GM19035 (cell line): ENCODE measurements around the gene BMP10.
"Not testable (repeated sequence)": the region's sequence is repeated elsewhere in the genome, so short reads cannot be mapped to it uniquely, and the experiment has no call there.

ENCODE experiments used
- ATAC-seq: cut with Tn5 transposase; IDR thresholded peaks from one replicate; pipeline ENCODE4 v1.9.1; 2021; ENCODE audit not compliant: unreplicated experiment

The BMP10 gene

DNA sequence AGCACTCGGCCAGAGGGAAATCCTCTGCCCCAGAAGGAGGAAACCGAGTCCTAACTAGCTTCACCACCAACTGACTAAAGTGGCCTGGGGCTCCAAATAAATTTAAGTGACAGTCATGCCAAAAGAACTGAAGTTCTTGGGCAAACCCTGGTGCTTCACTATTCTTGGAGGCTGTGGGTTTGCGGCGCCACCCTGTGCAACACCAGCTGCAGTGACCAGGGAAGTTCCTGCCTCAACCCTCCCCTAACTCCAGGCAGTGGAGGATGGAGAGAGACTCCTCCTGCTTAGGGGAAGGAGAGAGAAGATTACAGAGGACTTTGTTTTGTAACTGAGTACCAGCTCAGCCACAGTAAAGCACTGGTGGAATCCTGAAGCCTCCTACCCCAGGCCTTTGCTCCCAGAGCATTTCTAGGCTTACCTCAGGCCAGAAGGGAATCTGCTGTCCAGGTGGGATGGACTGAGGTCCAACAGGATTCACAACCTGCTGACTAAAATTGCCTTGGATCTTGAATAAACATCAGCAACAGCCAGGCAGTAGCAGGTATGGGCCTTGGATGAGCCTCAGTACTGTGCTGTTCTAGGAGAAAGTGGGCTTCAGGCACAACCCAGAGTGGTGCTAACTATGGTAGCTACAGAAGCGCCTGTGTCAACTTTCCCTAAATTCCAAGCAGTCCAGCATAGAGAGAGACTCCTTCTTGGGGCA lies 29.4 kb upstream of the BMP10 start:
- ATAC-seq: no peak

DNA sequence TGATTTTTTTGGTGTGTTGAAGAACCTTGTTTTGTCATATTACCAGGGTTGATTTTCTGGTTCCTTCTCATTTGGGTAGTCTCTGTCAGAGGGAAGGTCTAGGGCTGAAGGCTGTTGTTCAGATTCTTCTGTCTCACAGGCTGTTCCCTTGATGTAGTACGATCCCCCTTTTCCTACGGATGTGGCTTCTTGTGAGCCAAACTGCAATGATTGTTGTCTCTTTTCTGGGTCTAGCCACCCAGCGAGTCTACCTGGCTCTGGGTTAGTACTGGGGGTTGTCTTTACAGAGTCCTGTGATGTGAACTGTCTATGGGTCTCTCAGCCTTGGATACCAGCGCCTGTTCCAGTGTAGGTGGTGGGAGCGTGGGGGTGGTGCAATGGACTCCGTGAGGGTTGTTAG lies 24.8 kb upstream of the BMP10 start:
- not testable (repeated sequence) for ATAC-seq

DNA sequence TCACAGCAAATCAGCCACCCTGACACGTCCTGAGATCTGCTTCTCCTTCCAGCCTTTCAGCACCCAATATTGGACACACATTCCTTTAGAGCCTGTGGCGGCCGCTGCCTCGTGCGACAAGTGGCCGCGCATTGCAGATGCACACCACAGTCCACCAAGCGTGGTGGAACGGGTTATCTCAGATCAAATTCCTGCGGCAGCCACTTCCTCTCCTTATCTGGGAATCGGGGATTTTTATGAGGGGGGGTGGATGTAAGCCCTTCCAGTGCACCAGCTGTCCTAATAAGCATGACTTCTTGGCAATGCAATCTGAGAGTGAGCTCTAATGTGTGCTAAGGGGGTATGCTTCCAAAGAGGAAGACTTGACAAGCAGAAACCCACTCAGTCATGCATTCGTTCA lies 18.3 kb upstream of the BMP10 start:
- no peak for ATAC-seq

DNA sequence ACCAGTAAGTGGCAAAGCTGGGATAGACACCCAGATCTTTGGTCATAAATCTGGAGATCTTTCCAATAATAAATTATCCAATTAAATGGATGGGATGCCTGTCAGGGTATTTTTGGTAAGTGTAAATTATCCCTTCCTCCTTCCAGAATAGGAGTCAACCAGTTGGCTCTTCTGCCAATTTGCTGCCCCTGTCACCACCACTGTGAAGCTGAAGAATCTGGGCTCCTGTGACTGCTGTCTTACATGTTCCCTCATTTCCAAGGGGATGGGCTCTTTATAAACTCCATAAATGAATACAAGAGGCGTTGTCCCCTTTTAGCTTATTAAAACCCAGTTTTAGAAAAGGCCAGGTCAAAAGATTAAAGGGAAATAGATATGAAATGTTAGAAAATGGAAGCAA lies 17.8 kb upstream of the BMP10 start:
- ATAC-seq: no peak

DNA sequence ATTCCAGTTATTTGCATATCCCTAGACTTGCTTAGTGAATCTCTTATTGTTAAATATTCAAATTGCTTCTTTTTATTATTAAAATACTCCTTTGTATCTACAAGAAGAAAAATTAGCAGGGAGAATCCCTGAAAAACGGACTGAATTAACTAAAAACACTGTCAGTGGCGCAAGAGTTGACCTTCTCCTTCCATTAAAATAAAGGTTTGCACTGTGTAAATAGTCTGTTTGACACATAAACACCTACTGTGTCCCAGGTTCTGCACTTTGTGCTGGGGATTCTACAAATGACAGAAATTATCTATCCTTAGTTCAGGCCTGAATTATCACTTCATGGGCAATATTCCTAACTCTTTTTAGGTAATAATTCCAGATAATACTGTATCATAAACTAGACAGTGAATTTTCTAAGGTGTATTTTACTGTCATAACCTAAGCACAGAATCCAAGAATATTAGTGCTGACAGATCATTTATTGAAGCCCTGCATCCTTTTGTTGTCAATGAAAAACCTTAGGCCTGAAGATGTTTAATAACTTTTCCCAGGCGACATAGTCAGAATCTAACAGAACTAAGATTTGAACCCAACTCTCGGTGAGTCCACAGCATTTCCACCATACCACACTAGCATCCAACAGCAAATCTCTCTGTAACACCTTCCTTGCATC lies 17.0 kb upstream of the BMP10 start:
- no peak for ATAC-seq

DNA sequence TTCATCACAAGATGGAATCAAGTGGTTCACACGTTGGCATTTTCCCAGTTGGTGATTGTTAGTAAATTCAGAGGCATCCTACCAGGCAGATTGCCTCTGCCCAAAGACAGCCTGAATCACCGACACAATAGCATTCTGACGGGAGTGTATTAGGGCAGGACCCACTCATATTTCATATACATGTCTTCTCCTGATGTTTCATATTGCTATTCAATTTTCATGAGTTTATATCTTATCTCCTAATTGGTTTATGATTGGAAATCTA lies 14.5 kb upstream of the BMP10 start:
- no peak for ATAC-seq

DNA sequence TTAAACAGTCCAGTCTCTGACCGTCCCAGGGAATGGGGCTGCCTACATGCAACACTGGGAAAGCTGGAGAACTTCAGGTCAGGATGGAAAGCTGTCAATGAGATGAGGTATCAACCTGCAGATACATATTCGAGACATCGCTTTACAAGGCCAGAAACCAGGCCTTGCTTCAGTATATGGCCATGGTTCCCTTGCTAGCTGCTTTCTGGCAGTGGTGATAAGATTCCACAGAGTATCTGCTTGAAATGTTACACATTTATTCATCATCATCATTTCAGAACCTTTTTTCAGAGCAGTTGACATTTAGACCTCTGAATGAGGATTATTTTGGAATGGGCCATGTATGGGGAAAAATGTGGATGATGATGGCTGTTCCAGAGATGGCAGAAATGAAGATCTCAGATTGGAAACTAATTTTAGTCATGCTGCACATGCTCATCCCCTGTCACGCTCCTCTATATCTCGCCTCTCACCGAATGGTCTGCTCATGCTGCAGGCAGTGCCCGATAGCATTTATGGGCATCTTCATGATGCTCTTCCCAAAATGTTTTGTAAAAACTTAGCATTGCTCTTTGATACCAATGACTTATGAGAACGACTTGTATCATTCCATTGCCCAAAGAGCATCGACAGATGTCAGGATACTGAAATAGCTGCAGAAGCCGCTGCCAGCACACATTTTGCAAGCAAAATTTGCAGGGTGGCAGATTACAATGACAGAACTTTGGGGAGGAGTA lies 14.0 kb upstream of the BMP10 start:
- no peak for ATAC-seq

DNA sequence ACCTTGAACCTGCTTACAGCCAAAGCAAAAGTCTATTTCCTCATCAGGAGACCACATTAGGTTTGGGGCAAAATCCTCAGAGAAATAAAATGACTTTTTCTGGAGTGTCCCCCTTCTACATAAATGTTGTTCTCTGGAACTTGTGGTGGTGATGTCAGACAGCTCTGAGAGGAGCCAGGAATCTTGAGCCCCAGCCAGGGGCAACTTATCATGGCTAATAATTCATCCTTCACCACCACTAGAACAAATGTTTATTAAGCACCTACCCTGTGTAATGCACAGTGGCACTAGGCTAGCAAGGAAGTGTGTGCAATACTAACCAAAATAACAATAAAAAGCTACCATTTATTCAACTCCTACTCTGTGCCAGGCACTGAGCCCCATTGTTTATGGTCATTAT lies 9.0 kb upstream of the BMP10 start:
- ATAC-seq: no peak

DNA sequence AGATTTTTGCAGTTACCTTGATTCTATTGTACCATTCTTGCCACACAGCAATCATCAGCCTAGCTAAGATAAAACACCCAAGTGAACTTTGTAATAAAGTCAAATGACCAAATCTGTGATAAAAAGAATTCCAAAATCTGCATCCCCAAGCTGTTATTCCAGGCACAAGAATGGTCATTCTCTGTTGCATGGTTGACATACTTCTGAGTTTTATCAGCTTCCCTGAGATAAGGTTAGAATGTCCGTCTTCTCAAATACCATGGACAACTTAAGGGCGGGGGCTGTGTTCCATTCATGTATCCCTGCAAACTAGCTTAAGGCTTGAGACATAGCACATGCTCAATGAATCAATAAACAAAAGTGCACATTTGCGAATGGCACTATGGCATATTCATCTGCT lies 8.1 kb upstream of the BMP10 start:
- ATAC-seq: no peak

DNA sequence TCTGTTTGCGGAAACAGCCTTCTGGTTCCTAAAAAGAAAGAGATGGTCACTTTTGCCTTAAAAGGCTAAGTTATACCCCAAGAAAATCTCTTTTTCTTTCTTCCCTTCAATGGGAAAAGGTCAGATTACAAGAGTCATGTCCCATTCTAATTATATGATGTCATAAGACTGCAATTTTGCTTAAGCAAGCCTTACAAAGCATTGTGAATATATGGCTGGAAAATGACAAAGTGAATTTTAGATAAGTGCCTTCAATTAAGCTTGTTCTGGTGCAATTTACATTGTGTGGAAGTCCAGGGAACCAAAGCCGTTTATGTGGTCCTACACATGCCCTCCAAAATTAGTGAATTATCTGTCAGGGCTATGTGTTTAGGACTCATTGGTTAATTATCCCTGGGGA lies 7.6 kb upstream of the BMP10 start:
- no peak for ATAC-seq

DNA sequence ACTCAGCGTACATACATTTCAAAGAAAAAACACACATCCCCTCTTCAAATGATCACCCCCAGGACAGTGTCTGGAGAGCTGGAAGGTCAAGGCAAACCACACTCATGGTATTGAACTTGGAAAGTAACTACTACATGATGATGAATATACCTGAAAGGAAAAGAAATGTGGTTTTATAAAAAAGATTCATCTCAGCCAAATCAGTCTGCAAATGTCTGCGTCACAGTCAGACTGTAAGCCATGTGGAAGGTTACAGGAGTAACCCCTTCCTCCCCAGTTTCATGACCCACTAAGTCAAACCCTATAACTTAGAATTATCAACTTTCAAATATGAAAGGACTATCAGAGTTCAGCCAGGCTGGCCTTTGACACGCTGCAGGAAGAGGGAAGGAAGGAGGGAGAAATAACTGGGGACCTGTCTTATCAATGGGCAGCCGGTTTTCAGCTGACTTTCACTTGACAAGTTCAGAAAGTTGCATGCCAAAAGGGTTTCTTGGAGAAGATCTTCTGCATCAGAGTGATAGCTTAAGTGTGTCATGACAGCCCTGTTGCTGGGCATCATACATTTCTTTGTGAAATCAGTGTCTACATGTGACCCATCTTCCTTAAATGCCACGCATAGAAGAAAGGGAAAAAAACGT lies 7.0 kb upstream of the BMP10 start:
- no peak for ATAC-seq

DNA sequence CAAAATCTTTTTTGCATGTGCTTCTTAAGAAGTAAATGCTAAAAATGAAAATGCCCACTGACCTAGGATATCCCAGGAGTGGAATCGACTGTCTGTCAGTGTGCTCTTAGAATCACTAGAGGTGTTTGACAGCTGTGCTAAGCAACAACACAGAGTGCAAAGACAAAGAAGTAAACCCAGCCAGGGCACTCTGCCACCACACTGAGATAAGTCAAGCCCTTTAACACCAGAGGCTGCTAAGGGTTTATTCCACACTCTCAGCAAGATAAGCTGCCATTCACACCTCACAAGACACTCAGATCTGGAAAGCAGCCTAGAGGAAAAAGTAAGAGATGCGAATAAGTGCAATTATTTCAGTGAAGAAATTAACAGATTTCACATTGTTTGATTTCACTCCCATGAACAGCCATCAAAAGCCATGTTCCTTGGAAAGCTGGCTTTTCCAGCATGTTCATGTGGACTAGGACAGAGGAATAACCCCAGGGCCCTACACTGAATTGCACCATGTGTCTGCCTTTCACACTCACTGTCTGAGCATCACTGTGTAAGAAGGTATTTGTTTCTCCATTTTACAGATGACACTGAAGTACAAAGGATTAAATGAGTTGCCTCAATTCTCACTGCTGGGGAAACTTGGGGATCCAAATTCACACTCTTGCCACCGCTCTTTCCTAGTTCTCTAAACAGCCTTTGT lies 6.0 kb upstream of the BMP10 start:
- no peak for ATAC-seq

DNA sequence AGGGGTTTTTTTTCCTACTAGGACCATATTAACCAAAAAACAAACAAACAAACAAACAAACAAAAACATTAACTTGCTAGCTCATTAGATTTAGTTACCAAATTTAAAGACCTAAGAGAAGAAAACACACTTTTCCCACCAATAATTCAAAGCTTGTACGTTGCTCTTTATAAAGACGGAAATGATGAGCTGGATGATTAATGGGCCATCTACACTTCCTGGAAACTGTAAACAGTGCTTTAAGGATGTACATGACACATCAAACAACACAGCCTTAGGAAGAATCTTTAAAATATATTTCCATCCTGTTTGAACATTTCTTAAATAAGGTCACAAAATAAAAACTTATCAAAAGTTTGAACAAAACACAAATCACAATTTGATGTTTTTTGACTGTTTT lies 982 bp downstream of the BMP10 start:
- ATAC-seq: no peak

DNA sequence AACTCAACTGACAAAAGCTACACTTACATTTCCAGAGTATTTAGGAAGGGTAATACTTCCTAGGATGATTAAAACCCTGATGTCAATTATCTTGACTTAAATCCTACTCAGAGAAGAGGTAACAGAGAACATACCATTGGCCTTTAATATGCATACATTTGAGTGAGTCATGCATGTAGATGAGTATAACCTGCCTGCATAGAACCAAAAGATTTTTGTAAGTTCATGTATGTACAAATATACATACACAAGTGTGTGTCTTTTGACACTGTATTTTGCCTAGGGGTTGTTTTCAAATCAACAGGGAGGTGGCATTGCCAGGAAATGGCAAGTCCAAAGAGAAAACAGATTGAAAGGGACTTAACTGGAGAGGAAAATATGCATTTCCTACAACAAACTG lies 6.1 kb downstream of the BMP10 start:
- ATAC-seq: no peak

DNA sequence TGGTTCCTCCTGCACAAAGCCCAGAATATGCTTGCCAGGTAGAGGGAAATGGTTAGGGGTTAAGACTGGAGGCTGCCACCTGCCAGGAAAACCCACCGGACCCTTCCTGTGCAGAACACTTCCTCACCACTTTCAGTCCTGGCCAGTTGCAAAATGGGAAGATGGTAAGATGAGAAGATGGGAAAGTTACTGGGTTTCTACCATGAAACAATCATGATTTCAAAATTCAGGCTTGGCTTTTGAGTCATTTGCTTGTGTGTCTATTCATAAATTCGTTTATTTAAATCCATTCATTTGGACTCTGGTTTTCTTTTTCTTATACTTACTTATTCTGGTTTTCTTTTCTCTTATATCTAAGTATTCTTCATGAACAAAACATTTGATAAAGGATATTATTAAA lies 7.2 kb downstream of the BMP10 start:
- no peak for ATAC-seq

DNA sequence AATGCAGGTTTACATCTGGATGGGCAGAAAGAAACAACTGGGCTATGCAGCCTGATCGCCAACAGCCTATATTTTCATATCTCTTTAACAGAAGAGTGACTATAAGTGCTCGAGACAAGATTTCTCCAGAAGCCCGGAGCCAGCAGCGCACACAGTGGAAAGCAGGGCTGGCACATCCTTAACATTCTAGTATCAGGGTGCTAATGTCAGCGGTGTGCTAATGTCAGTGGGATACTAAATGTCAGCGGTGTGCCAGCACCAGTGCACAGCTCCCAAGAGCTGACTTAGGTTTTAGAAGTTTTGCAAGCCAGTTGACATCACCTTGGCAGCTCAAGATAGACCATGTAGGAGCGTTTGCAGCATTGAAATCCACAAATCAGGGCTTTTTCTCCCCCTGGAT lies 8.3 kb downstream of the BMP10 start:
- no peak for ATAC-seq

DNA sequence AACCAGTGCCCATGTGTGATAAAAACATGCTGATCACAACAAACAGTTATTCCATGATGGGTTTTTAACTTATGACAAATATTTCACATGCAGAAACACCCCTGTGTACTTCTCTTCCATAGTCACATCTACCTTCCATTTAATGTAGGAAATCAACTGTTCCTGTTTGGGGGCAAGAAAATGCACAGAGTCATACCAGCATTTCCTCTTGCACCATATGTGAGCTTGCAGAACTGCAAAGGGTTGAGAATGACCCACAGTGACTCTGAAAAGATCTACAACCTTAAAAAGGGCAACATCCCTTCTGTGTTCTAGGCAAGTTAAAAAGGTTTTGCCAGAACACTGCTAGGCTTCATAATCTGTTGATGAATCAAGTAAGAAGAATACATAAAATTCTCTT lies 9.9 kb downstream of the BMP10 start:
- ATAC-seq: no peak

DNA sequence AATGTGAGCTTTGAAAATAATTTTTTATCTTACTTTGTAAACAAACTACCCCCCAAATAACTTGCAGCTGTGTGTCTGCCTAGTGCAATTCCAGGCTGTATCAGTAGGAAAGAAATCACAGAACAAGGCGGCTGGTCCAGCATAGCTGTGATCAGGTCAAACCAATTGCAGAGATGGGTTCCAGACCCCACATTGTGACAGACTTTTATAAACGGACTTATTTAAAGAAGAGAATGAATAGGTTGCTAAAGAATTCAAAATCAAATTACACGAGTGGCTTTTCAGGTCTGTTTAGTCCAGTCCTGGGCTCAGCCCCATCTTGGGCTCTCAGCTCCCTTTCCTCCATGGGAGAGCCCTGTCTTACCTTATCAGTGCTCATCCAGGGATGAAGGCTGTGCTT lies 11.1 kb downstream of the BMP10 start:
- ATAC-seq: no peak

DNA sequence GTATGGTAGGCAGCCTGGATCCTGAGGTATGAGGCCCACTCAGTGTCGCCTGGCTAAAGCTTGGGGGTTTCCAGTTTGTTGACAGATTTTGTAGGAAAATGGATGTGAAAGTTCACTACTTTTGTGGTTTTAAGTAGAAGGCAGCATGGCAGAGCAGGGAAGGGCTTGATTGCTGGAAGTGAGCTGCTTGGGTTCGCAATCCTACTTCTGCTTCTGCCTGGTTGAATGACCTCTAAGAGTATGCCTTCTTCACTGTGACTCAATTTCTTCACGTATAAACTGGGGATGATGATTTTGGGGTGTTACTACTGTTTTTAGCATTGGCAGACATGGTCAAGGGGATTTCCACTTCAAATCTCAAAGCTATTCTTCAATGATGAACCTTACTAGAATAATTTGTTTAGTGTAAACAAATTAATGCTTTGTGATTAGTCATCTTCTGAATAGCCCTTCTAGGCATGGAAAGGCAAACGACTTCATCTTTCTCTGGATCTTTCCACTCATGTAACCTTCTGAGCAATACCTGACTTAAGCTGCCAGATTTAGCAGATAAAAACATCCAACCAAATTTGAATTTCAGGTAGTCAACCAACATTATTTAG lies 13.2 kb downstream of the BMP10 start:
- ATAC-seq: no peak

DNA sequence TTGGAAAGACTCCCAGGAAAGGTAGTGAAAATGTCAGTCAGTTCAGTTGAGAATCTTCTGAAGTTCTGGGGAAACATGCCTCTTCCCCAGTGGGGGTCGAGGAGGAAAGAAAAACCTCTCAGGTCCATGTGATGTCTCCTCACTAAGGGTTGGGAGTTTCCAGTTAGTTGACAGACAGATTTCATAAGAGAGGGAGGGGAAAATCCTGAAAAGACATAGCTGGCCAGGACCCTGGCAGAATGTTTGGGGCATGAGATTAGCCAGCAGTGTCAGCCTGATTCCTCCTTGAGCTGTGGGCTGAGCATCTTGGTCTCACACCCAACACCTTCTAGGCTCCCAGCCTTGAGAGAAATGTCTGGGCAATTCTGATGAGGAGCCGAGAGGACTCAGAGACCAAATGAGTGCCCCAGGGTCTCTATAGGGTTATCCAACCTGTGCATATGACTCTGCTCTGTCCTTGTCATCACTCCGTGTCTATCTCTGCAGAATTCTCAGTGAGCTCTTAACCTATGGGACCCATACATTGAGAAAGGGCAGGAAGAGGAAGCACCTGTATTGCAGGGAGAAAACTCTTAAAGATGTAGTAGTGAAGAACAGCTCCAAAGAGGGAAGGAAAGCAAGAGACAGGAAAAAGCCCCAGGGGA lies 13.9 kb downstream of the BMP10 start:
- ATAC-seq: no peak

DNA sequence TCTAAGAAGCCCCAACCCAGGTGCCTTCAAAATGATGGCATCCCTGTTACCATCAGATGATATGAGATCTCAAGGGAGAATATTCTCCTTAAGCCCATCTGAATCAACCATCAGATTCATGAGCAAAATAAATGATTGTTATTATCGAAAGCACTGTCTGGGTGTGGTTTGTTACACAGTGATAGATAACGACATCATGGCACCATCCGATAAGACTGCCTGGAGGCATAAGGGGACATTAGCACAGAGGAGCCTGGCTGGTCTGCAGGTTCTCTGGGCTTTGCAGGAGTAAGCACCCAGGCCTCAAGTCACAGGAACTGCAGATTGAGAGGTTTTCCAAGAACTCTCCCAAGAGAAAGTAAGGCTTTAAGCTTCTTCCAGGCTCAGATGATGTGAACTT lies 15.6 kb downstream of the BMP10 start:
- ATAC-seq: no peak
